ENCODE measurements around the gene TIMM44.
"Not testable (repeated sequence)": the region's sequence is repeated elsewhere in the genome, so short reads cannot be mapped to it uniquely, and the experiment has no call there.

Gene TIMM44

GRCh38 chr19:7975037-7975436 is 31.6 kb upstream of the TIMM44 start:
- DNase-seq, result no peak

GRCh38 chr19:7973883-7974282 is 30.4 kb upstream of the TIMM44 start:
- no peak for DNase-seq

GRCh38 chr19:7971553-7972520 is 28.4 kb upstream of the TIMM44 start:
- DNase-seq, result no peak

- peak in 1 of 4 experiments; percentile 10 for DNase-seq
Measured at GRCh38 chr19:7970716-7971448, 27.4 kb upstream of the TIMM44 start.

- no peak for DNase-seq
Measured at GRCh38 chr19:7969555-7969939, 26.1 kb upstream of the TIMM44 start.

GRCh38 chr19:7968796-7969554 is 25.5 kb upstream of the TIMM44 start:
- DNase-seq, result no peak

- DNase-seq, result no peak
Measured at GRCh38 chr19:7968008-7968795, 24.7 kb upstream of the TIMM44 start.

- DNase-seq, result no peak
Measured at GRCh38 chr19:7965921-7966665, 22.6 kb upstream of the TIMM44 start.

GRCh38 chr19:7965259-7965841 is 21.9 kb upstream of the TIMM44 start:
- DNase-seq, result no peak

- DNase-seq, result no peak
Measured at GRCh38 chr19:7963566-7963965, 20.1 kb upstream of the TIMM44 start.

- DNase-seq, result no peak
Measured at GRCh38 chr19:7962644-7963268, 19.3 kb upstream of the TIMM44 start.

DNA sequence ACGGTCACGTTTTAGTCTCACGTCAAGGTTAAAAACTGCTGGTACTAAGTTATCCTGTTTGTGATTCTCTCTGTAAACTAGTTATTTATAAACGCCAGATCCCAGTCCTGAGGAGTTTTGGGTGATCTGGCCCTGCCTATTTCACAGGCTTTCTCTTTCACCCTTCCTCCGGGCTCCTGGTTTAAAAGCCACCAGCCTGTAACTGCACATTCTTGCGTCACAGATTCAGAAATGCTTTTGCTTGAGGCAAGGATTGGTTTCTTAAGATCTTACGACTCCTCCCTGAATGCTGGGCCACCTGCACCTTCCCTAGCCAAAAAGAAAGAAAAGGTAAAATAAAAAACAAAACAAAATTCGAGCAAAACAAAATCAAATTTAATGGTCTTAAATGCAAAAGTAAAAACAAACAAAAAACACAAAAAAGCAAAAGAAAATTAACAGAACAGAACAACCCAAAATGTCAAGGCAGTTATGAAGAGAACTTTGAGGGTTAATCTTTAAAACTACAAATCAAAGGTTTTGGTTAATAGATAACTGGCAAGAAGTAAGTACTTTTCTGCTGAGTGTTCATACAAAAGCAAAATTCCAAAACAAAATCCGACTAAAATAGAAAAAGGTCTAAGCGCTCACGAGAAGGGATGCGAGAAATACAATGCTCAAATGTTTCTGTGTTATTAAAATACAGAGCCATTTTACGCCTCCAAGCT is 18.6 kb upstream of the TIMM44 start:
- DNase-seq, result no peak

- DNase-seq, result not testable (repeated sequence)
Measured at GRCh38 chr19:7961082-7961481, 17.6 kb upstream of the TIMM44 start.

GRCh38 chr19:7959211-7959610 is 15.7 kb upstream of the TIMM44 start:
- no peak for DNase-seq

- no peak for DNase-seq
Measured at GRCh38 chr19:7955696-7956095, 12.2 kb upstream of the TIMM44 start.

- DNase-seq, result no peak
Measured at GRCh38 chr19:7953576-7953975, 10.1 kb upstream of the TIMM44 start.

DNA sequence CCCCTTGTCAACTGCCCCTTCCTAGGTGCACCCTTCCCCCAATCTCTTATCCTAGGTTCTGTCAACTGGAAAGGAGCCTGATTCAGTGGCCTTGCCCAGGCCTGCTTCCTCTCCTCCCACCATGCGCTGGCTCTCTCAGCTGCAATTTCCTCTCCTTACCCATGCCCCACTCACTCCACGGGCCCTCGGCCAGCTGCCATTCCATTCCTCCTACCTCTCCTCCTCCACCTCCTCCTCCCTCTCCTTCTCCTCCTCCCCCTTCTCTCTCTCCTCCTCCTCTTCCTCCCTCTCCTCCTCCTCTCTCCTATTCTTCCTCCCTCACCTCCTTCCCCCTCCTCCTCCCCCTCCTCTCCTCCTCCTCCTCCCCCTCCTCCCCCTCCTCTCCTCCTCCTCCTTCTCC is 9.6 kb upstream of the TIMM44 start:
- no peak for DNase-seq

DNA sequence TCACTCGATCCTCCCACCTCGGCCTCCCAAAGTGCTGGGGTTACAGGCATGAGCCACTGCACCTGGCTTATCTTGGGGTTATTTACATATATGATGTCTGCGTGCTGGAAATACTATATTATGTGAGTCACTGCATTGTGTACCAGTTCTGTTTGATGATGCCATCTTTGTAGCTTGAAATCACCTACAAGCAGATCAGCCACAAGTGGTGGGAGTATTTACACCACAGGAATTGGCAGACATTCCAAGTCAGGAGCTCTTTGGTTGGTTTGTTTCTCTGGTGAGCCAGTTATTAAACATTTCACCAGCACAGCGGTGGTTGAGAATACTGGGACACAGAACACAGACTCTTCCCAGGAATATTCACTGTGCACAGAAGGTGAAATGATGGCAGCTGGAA is 4.5 kb upstream of the TIMM44 start:
- DNase-seq, result no peak

- DNase-seq, result peak; percentile 63 to 91 (median 72)
Measured at GRCh38 chr19:7944177-7944761, 803 bp upstream of the TIMM44 start.

DNA sequence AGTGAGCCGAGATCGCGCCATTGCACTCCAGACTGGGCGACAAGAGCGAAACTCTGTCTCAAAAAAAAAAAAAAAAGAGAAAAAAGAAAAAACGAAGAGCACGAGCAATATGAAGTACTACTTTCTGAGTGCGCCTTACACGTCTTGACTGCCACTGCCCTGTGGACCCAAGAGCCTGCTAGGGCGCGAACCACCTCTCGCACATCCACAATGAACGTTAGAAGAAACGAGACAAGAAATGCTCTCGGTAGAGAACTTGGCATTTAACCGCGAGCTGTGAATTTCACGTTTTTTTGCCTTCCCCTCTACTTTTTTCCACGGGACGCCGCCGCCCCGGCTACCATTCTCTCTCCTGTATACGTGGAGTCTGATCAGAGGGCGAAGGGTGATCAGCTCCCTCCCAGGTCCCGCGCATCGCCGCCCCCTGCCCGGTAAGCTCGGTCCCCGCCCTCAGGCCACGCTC is 454 bp downstream of the TIMM44 start:
- DNase-seq, result no peak

Measured in activated CD4-positive, CD25-positive, alpha-beta regulatory T cell (primary cell).